ENCODE data around the gene URI1.

The URI1 gene

GRCh38 chr19:29963576-29963975, 21.5 kb downstream of the URI1 start (continued):
- no peak for TF ChIP-seq PRDM2 (tag by site-specific recombination; IDR thresholded peaks at IDR 0.05; ENCODE audit: borderline replicate concordance)
- no peak for TF ChIP-seq ZNF701 (tag by site-specific recombination; IDR thresholded peaks at IDR 0.05)
- TF ChIP-seq ZSCAN30 (tag by site-specific recombination; IDR thresholded peaks at IDR 0.05), result no peak
- TF ChIP-seq ZNF488 (tag by site-specific recombination; IDR thresholded peaks at IDR 0.05), result no peak
- TF ChIP-seq ZFHX2 (tag by site-specific recombination; conservative IDR thresholded peaks at IDR 0.05), result no peak
- no peak for TF ChIP-seq ZNF660 (tag by site-specific recombination; IDR thresholded peaks at IDR 0.05)
- TF ChIP-seq BCL11A (tag by site-specific recombination; IDR thresholded peaks at IDR 0.05; ENCODE audit: low read depth), result no peak
- TF ChIP-seq ZNF37A (tag by site-specific recombination; IDR thresholded peaks at IDR 0.05), result no peak
- no peak for TF ChIP-seq ZNF549 (tag by site-specific recombination; IDR thresholded peaks at IDR 0.05)
- no peak for TF ChIP-seq TCF7L2 (IDR thresholded peaks at IDR 0.05; ENCODE audit: borderline replicate concordance, low read depth, low read length)
- no peak for TF ChIP-seq ZNF449 (tag by site-specific recombination; IDR thresholded peaks at IDR 0.05)

GRCh38 chr19:29964171-29964570, 22.1 kb downstream of the URI1 start:
- Histone ChIP-seq H3K9me3 (ENCODE audit: control insufficient read depth, insufficient read depth, low read depth, low read length) (no peaks in the 10 kb centered on the region), H3K4me3 (ENCODE audit: low read depth, low read length) (no peak overlapping the region), H3K4me1 (ENCODE audit: control insufficient read depth, insufficient read depth, low read length) (peaks cover 65% of the 10 kb centered on the region), H3K27ac (ENCODE audit: extremely low read depth, low read depth, low read length) (peak overlapping the region; percentile 8; the same call in 1 of the 2 replicates), H3K36me3 (ENCODE audit: control insufficient read depth in 2 of 2, insufficient read depth in 1 of 2, low read length in 2 of 2) (peaks cover 0 to 22% of the 10 kb centered on the region in 2 experiments; a peak in 2 of 3 replicates)
- ChIA-PET CTCF (interaction anchor here (0.6 to 1.7 kb wide), 6 partner anchors 10 to 134 kb away, joined by 3 to 5 read pairs (median 3); no protein-coding TSS in a partner anchor), POLR2A (interaction anchor here (1.1 to 1.5 kb wide), 2 partner anchors 20 to 22 kb away, joined by 9 to 10 read pairs; partner anchors contain the start of gene URI1)
- peak; percentile 64 for TF ChIP-seq ZNF18 (tag by site-specific recombination; IDR thresholded peaks at IDR 0.05)
- peak; percentile 70; the same call in 1 of the 2 replicates for TF ChIP-seq PRDM1 (tag by site-specific recombination; IDR thresholded peaks at IDR 0.05)
- TF ChIP-seq ZNF292 (tag by site-specific recombination; IDR thresholded peaks at IDR 0.05; ENCODE audit: borderline replicate concordance, low read depth), result no peak
- TF ChIP-seq ZBTB26 (tag by site-specific recombination; optimal IDR thresholded peaks at IDR 0.05), result peak; percentile 13
- no peak for TF ChIP-seq ZBTB20 (tag by site-specific recombination; IDR thresholded peaks at IDR 0.05)
- TF ChIP-seq GFI1B (tag by site-specific recombination; IDR thresholded peaks at IDR 0.05), result peak; percentile 99
- peak; percentile 25; the same call in 1 of the 2 replicates for TF ChIP-seq ZNF600 (tag by site-specific recombination; IDR thresholded peaks at IDR 0.05)
- TF ChIP-seq KLF17 (tag by site-specific recombination; IDR thresholded peaks at IDR 0.05), result no peak
- TF ChIP-seq ZNF24 (tag by site-specific recombination; IDR thresholded peaks at IDR 0.05), result no peak
- TF ChIP-seq PRDM6 (tag by site-specific recombination; IDR thresholded peaks at IDR 0.05), result peak; percentile 79

Measured in HEK293 (cell line).